Stimulated activated CD8-positive, alpha-beta memory T cell treated with anti-CD3 and anti-CD28 coated beads, Interleukin-7, amount 100 ng/mL, for 48 hours (primary cell): ENCODE data around the gene HRH2.
"Not testable (repeated sequence)": the region's sequence is repeated elsewhere in the genome, so short reads cannot be mapped to it uniquely, and the experiment has no call there.

Source experiments
- DNase-seq, 2 donors: peaks; one replicate each; pipeline ENCODE4 v3.0.0-alpha.2; 2020; ENCODE audit warnings: low read depth in 1 of 2; ENCODE audit errors: extremely low read depth in 1 of 2

The HRH2 gene

GRCh38 chr5:175657593-175658271, at the start of gene HRH2:
Gene HRH2, plus strand, starts transcription at chr5:175658071. Its CDS starts 25,163 bp downstream, at chr5:175683234.
- DNase-seq = no peak

GRCh38 chr5:175609526-175609925, 48.3 kb upstream of the HRH2 start:
- DNase-seq = peak in 1 of 2 donors; percentile 44

GRCh38 chr5:175610381-175610780, 47.5 kb upstream of the HRH2 start:
- no peak for DNase-seq

- DNase-seq = no peak
These were observed 47.0 kb upstream of the HRH2 start for GRCh38 chr5:175610898-175611297.

- no peak for DNase-seq
These were observed 43.6 kb upstream of the HRH2 start for GRCh38 chr5:175614223-175614815.

GRCh38 chr5:175614861-175615260, 43.0 kb upstream of the HRH2 start:
- DNase-seq = no peak

GRCh38 chr5:175616083-175616482, 41.8 kb upstream of the HRH2 start:
- peak in 1 of 2 donors; percentile 25 for DNase-seq

- DNase-seq = not testable (repeated sequence)
These were observed 41.3 kb upstream of the HRH2 start for GRCh38 chr5:175616527-175616926.

GRCh38 chr5:175617447-175617846, 40.4 kb upstream of the HRH2 start:
- DNase-seq = no peak

GRCh38 chr5:175620527-175620926, 37.3 kb upstream of the HRH2 start:
- DNase-seq = no peak

- no peak for DNase-seq
These were observed 35.9 kb upstream of the HRH2 start for GRCh38 chr5:175621971-175622370.

GRCh38 chr5:175623088-175623487, 34.8 kb upstream of the HRH2 start:
- no peak for DNase-seq

- no peak for DNase-seq
These were observed 33.6 kb upstream of the HRH2 start for GRCh38 chr5:175624316-175624715.

- no peak for DNase-seq
These were observed 30.9 kb upstream of the HRH2 start for GRCh38 chr5:175627005-175627404.

- no peak for DNase-seq
These were observed 30.1 kb upstream of the HRH2 start for GRCh38 chr5:175627739-175628138.

GRCh38 chr5:175628668-175629067, 29.2 kb upstream of the HRH2 start:
- DNase-seq = no peak

GRCh38 chr5:175629261-175629660, 28.6 kb upstream of the HRH2 start:
- no peak for DNase-seq

- no peak for DNase-seq
These were observed 28.1 kb upstream of the HRH2 start for GRCh38 chr5:175629793-175630192.

GRCh38 chr5:175635854-175636584, 21.9 kb upstream of the HRH2 start:
- DNase-seq = no peak

GRCh38 chr5:175638305-175638704, 19.6 kb upstream of the HRH2 start:
- no peak for DNase-seq

- no peak for DNase-seq
These were observed 17.6 kb upstream of the HRH2 start for GRCh38 chr5:175640106-175640775.
